ENCODE results near the gene TSPAN14.

DNA sequence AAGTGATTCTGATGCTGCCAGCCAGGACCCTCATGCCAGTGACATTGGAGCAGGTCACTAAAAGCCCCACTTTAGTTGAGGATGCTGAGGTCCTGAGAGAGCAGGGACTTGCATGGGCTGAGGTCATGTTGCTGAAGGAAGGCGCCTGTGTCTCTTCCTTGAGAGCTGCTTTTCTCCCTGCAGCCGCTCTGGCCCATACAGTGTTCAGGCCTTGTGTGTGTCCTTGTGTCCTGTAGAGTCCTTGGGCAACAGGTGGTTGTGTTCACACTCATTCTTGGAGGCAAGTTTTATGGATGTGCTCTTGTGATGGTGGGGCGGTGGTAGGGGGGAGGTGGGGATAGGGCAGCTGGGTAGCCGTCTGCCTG is 33.3 kb downstream of the TSPAN14 start:
- TF ChIP-seq POLR2AphosphoS5 (IDR thresholded peaks at IDR 0.05; ENCODE audit: low read depth) = no peak
- TF ChIP-seq, protein P1, sequence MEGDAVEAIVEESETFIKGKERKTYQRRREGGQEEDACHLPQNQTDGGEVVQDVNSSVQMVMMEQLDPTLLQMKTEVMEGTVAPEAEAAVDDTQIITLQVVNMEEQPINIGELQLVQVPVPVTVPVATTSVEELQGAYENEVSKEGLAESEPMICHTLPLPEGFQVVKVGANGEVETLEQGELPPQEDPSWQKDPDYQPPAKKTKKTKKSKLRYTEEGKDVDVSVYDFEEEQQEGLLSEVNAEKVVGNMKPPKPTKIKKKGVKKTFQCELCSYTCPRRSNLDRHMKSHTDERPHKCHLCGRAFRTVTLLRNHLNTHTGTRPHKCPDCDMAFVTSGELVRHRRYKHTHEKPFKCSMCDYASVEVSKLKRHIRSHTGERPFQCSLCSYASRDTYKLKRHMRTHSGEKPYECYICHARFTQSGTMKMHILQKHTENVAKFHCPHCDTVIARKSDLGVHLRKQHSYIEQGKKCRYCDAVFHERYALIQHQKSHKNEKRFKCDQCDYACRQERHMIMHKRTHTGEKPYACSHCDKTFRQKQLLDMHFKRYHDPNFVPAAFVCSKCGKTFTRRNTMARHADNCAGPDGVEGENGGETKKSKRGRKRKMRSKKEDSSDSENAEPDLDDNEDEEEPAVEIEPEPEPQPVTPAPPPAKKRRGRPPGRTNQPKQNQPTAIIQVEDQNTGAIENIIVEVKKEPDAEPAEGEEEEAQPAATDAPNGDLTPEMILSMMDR (IDR thresholded peaks at IDR 0.05; ENCODE audit: insufficient read depth, low read length) = no peak
- TF ChIP-seq, protein P2, sequence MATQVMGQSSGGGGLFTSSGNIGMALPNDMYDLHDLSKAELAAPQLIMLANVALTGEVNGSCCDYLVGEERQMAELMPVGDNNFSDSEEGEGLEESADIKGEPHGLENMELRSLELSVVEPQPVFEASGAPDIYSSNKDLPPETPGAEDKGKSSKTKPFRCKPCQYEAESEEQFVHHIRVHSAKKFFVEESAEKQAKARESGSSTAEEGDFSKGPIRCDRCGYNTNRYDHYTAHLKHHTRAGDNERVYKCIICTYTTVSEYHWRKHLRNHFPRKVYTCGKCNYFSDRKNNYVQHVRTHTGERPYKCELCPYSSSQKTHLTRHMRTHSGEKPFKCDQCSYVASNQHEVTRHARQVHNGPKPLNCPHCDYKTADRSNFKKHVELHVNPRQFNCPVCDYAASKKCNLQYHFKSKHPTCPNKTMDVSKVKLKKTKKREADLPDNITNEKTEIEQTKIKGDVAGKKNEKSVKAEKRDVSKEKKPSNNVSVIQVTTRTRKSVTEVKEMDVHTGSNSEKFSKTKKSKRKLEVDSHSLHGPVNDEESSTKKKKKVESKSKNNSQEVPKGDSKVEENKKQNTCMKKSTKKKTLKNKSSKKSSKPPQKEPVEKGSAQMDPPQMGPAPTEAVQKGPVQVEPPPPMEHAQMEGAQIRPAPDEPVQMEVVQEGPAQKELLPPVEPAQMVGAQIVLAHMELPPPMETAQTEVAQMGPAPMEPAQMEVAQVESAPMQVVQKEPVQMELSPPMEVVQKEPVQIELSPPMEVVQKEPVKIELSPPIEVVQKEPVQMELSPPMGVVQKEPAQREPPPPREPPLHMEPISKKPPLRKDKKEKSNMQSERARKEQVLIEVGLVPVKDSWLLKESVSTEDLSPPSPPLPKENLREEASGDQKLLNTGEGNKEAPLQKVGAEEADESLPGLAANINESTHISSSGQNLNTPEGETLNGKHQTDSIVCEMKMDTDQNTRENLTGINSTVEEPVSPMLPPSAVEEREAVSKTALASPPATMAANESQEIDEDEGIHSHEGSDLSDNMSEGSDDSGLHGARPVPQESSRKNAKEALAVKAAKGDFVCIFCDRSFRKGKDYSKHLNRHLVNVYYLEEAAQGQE (IDR thresholded peaks at IDR 0.05; ENCODE audit: insufficient replicate concordance, low read depth) = no peak
- TF ChIP-seq SPI1 (IDR thresholded peaks at IDR 0.05; ENCODE audit: borderline replicate concordance, low read depth) = no peak

All from HL-60 (cell line).